Activated CD8-positive, alpha-beta memory T cell treated with anti-CD3 and anti-CD28 coated beads for 24 hours (primary cell): ENCODE measurements around the gene CDH23.

Experiments used
- DNase-seq: peaks from one replicate; pipeline ENCODE4 v3.0.0-alpha.2; 2020

The CDH23 gene

GRCh38 chr10:71647526-71648253 is 251.0 kb downstream of the CDH23 start:
- no peak for DNase-seq

DNA sequence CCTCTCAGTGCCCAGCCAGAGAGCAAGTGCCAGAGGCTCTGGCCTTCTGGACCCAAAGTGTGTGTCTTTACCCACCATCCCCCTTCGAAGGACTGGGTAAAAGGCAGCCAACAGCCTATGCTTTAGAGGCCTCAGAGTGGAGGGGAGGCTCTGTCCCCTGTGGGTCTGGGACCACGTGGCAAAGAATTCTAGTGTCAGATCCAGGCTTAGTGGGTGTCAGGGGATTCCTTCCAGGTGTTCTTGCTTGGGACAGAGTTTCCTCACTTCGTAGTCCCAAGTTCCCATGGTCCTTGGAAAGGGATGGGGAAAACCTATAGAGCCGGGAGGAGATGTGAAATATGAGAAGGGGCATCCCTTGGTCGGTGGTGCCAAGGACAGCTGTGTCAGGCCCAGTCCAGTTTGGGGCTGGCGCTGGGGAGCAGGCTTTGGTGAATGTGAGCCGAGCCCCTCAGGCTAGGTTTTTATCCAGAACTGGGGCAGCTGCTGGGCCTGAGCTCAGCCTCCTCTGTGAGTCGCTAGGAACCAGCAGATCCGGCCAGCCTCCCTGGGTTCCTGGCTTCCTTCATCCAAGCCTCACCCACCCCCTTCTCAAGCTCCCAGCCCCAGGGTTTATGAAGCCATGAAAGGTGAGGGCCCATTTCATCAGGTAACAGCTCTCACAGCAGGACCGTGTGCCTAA is 251.7 kb downstream of the CDH23 start:
- DNase-seq, result no peak

- DNase-seq, result no peak
Measured at GRCh38 chr10:71648933-71649320, 252.2 kb downstream of the CDH23 start.

- no peak for DNase-seq
Measured at GRCh38 chr10:71649631-71650030, 252.9 kb downstream of the CDH23 start.

GRCh38 chr10:71650397-71650796 is 253.7 kb downstream of the CDH23 start:
- DNase-seq, result no peak

DNA sequence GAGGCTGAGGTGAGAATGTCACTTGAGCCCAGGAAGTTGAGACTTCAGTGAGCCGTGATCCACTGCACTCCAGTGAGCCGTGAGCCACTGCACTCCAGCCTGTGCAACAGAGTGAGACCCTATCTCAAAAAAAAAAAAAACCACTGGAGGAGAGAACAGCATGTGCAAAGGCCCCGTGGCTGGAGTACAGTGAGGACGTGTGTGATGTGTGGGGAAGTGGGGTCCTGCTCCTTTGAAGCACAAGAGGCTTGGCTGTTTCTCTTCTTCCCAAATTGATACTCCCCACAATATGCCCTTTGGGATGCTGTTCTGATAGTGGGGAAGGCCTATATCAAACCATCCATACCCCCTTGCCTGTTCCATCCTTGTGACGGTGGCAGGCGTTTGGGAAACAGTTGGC is 254.7 kb downstream of the CDH23 start:
- DNase-seq, result no peak

DNA sequence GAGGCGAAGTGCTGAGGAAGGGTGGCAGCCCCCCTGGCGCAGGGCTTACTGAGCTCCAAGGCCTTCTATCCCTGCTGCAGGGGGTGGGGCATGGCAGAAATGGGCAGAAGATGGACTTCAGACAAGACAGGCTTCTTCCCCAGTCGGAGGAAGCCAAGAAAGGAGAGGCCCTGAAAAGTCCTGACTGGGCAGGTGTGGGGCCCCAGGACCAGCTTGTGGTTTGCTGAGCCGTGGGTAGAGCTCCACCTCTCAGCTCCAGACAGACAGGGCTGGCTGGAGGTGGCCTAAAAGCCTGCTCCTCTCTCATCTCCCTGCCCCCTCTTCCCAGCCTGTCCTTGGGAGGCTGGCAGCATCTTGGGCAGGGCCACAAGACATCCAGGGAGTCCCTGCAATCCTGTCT is 255.2 kb downstream of the CDH23 start:
- no peak for DNase-seq

- DNase-seq, result no peak
Measured at GRCh38 chr10:71653044-71653443, 256.3 kb downstream of the CDH23 start.

GRCh38 chr10:71656220-71656619 is 259.5 kb downstream of the CDH23 start:
- no peak for DNase-seq

DNA sequence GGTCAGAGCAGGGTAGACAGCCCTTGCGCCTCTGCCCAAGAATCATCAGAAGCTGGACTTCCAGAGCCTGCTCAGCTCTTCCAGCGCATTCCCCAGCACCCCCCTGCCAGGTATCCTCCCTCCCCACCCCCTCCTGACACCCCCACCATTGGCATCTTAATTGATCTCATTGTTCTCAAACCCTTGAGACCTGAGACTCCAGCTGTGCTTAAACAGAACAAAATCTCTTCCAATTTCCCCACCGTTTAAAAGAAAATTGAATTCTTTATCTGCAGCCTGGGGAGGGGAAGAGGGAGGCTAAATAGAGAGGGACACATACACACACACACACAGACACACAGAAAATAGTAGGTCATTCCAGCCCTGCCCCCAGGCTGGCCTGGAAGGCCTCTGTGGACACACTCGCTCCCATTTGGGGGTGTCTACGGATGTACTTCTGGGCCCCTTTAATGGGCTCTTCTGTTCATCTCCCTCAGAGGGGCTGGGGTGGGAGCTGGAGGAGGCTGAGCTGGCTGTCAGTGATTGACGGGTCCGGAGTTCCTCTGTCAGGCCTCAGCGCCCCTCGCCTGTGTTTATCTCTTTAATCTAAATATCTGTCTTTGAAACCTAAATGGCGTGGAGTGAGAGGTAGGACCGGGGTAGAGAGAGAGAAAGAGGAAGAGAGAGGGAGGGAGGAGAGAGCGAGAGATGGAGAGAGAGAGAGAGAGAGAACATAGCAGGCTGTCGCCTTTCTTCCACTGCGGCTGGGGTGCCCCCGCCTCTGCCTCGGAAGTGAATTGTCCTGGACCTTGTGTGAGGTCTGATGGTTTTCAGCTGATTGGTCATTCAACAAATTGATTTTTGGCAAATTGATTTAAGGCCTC is 261.1 kb downstream of the CDH23 start:
- no peak for DNase-seq

DNA sequence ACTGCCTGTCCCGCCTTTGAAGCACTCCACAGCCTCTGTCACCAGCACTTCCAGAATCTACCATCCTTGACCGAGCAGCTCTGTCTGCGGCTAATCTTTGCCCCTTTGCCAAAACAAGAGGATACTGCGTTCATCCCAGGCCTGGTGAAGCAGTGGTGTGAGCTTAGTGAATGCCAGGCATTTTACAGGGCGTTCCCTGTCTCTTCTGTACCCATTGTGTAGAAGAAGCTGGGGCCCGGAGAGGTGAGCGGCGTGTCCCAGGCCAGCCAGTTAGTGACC is 261.7 kb downstream of the CDH23 start:
- DNase-seq, result no peak

GRCh38 chr10:71659111-71659634 is 262.5 kb downstream of the CDH23 start:
- no peak for DNase-seq

- DNase-seq, result no peak
Measured at GRCh38 chr10:71659737-71660136, 263.0 kb downstream of the CDH23 start.

DNA sequence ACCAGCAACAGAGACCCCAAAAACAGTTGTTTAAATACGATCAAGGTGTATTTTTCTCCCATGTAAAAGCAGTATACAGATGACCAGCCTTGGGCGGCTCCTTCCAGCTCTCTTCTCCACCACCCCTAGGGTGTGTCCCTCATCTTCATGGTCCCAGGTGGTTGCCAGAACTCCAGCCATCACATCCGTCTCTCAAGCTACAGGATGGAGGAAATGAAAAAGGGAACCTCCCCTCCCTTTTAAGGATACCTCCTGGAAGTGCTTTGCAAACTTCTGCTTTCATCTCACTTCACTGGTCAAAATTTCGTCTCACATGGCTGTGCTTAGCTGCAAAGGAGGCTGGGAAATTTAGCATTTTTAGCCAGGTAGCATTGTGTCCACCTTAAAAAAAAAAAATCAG is 263.6 kb downstream of the CDH23 start:
- no peak for DNase-seq

DNA sequence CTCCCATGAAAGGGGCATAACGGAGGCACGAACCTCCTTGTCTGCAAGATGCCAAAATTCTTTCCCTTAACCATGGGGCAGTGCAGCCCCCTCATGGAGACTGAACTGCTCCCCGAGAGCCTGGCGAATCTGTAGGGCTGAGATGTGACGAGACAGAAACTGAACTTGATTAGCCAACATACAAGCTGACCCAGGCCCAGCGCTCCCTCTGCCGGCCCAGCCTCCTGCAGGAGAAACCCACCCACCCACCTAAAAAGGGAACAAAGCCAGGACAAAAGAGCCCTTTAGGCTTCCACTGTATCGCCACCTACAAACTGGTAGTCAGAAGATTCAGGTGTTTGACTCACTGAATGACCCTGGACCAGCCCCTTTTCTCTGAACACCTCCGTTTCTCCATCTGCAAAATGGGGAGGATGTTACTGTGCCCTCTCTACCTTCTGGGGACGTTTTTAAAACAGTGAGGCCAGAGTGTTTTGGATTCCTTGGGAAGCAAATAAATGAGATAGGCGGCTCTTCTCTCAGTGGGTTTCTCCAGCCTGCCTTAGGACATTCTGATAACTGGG is 264.4 kb downstream of the CDH23 start:
- no peak for DNase-seq

DNA sequence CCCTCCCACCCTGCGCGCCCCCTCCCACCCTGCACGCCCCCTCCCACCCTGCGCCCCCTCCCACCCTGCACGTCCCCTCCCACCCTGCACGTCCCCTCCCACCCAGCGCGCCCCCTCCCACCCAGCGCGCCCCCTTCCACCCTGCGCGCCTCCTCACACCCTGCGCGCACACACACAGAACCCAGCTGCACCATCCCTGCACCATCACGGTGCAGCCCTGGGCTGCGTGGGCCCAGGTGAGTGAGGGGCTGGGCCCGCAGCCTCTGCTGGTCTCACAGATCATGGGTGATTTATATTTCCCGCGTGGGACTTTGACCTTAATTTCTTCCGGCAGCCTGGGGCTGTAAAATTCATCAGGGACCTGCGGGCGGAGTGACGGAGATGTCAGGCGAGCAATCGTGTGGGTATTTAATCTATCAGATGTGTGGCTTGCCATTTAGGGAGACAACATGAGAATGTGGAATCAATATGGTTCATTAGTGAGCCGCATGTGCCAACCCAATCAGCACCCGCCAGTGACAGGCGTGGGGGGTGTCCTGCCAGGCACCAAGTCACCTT is 265.1 kb downstream of the CDH23 start:
- no peak for DNase-seq

DNA sequence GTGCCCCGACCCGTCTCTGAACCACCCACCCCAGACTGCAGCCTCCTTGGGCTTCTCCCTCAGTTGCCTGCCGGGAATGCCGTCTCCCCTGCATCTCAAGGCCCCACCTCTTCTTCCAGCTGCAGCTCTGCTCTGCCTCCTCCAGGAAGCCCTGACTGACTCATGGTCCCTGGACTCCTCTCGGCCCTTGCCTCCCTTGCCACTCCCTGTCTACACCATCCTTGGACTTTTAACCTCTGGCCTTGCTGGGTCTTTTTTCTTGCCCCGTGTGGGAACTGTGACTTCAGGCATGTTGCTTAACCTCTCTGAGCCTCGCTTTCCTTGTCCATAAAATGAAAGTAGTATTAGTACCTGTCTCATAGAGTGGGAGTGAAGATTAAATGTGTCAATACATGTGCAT is 266.6 kb downstream of the CDH23 start:
- no peak for DNase-seq

GRCh38 chr10:71664585-71664984 is 267.9 kb downstream of the CDH23 start:
- no peak for DNase-seq

DNA sequence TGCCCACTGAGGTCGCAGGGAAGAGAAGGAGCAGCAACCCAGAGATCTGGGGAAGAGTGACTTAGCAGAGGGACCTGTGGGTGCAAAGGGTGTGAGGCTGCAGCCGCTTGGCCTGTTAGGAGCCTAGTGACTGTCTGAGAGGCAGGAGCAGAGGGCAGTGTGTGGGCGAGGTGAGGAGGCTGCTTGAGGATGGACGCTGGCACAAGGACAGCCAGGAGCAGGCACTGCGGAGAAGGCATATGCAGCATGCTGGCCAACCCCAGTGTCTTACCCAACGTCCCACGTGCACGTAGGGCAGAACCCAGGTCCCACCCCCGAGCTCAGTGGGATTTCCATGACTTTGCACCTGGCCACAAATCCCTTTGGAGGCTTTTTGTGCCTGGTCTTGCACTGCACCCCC is 268.7 kb downstream of the CDH23 start:
- DNase-seq, result no peak

DNA sequence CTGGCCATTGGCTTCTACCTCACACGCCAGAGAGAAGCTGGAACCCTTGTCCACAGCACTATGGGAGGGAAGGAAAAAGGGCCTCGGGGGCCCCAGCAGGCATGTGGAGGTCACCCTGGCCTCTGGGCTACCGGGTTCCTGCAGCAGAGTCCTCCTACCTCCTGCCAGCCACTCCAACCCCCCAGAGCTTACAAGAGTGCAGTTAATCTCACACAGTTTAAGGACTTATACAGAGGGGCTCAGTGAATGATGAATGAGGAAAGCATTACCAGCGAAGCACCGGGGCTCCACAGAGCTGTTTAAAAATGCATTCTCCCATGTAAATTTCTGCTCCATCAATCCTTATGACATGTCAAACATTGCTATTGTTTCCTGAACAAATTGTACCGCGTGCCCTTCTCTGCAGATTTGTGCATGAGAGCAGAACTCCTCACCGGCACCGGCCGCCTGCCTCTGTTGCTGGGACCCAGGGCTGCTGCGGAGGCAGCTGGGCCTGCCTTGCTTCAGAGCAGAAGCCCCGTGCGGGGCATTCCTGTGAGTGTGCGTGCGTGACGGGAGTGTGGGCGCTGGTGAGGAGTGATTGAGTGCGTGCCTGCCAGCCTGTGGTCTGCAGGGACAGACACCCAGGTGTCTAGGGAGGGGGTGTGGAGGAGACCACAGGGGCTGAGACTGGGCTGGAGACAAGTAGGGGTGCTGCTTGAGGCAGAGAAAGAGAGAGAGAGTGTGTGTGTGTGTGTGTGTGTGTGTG is 270.1 kb downstream of the CDH23 start:
- no peak for DNase-seq

DNA sequence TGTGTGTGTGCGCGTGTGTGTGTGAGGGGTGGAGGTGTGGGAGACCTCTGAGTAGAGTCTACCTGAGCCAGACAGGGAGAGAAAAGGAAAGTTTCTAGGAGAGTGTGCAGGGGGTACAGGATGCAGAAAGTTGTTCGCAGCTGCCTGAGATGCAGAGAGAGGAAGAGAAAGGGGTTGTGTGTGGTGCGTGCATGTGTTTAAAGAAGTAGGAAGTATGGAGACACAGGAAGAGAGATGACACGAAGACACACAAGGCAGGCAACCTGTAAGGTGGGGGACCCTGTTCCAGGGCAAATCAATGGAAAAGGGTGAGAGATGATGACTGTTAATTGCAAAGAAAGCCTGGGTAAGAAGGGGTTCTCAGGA is 270.6 kb downstream of the CDH23 start:
- DNase-seq, result no peak
